Parathyroid adenoma (tissue), 2 donors: Measurements from ENCODE around the gene BTBD1.

Source experiments
- H2AFZ ChIP-seq: fragments of 300-600 bp; sonication (generic); one replicate; pipeline ENCODE4 v1.7.0; 2017; ENCODE audit warnings: antibody characterized with exemption, mild to moderate bottlenecking
- H3K27ac ChIP-seq: fragments of 300-600 bp; sonication (generic); one replicate; pipeline ENCODE4 v1.7.0; 2017
- H3K27me3 ChIP-seq: fragments of 300-600 bp; sonication (generic); one replicate; pipeline ENCODE4 v1.7.0; 2017; ENCODE audit warnings: low read length; ENCODE audit not compliant: control insufficient read depth, insufficient read depth
- H3K36me3 ChIP-seq: fragments of 300-600 bp; sonication (generic); one replicate; pipeline ENCODE4 v1.7.0; 2017; ENCODE audit warnings: low read length; ENCODE audit not compliant: control insufficient read depth, insufficient read depth
- H3K4me1 ChIP-seq: fragments of 300-600 bp; sonication (generic); one replicate; pipeline ENCODE4 v1.7.0; 2017; ENCODE audit warnings: control low read depth
- H3K4me2 ChIP-seq: fragments of 300-600 bp; sonication (generic); one replicate; pipeline ENCODE4 v1.7.0; 2017; ENCODE audit warnings: low read length
- H3K4me3 ChIP-seq: fragments of 300-600 bp; sonication (generic); one replicate; pipeline ENCODE4 v1.7.0; 2017; ENCODE audit warnings: low read depth, low read length
- H3K79me2 ChIP-seq: fragments of 300-600 bp; sonication (generic); one replicate; pipeline ENCODE4 v1.7.0; 2017; ENCODE audit warnings: control low read depth
- H3K9ac ChIP-seq: fragments of 300-600 bp; sonication (generic); one replicate; pipeline ENCODE4 v1.7.0; 2017; ENCODE audit warnings: mild to moderate bottlenecking
- H3K9me3 ChIP-seq: fragments of 300-600 bp; sonication (generic); one replicate; pipeline ENCODE4 v1.7.0; 2017; ENCODE audit warnings: low read length; ENCODE audit not compliant: control insufficient read depth
- TF ChIP-seq, protein P1 (sequence below): fragments of 300-600 bp; sonication (generic); IDR thresholded peaks from one replicate; pipeline ENCODE4 v1.7.0; 2017; ENCODE audit warnings: antibody characterized with exemption, mild to moderate bottlenecking
- donor health status: primary hyperparathyroidism.

BTBD1 gene

DNA sequence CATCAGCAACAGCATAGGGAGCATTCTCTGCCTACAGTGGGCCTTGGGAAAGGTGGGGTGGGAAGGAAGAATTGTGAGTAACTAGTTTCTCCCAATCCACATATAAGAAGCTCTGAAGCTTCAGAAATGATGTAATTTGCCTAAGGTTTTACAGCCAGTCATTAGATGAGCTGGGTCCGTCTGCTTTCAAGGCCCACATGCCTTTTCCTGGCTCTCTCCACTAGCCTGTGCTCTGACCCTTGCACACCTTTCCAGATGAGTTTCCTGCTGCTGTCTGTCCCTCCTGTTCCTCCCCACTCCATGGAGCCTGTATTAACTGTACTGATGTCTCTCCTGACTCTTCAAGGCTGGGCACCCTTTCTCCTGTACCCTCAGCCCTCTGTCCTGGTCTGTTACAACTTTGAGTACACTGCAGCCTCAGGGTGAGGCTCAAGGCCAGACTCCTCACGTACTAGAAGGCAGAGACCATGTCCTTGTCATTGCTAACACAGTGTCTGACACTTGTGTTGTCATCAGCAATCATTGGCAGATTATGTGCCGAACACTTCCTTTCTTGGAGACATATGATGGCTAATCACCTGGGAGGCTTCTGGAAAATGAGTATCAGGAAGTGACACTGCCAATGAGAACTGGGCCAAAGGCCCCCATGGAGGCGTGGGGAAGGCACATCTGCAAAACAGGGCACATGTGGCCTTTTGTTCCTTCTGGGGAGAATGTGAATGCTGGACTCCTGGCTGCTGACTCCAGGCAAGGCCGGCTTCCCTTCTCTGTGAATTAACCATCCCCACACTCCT lies 47.0 kb upstream of the BTBD1 start:
- no peak overlapping the region for H3K4me3 ChIP-seq

DNA sequence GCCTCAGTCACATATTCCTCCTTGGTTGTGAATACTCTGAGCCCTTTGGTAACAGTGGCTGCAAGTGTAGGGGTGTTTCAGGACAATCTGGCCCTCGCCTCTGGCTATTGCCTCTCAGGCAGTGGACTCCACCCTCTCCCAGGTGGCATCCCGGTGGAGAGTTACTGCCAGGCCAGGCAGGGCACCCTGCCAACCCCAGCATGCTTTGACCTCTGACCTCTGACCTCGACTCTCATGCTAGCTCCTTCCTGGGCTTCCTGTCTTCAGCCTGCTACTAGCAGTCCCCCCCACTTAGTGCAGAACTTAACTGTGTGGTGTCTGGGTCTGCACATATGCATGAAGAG lies 45.9 kb upstream of the BTBD1 start:
- Histone ChIP-seq H3K27ac (no peak overlapping the region), H3K4me3 (no peak overlapping the region), H3K79me2 (no peaks in the 10 kb centered on the region), H3K36me3 (no peaks in the 10 kb centered on the region), H2AFZ (no peak overlapping the region), H3K9me3 (no peaks in the 10 kb centered on the region), H3K27me3 (no peaks in the 10 kb centered on the region), H3K4me1 (no peaks in the 10 kb centered on the region), H3K9ac (no peak overlapping the region), H3K4me2 (no peak overlapping the region)
- TF ChIP-seq, protein P1, sequence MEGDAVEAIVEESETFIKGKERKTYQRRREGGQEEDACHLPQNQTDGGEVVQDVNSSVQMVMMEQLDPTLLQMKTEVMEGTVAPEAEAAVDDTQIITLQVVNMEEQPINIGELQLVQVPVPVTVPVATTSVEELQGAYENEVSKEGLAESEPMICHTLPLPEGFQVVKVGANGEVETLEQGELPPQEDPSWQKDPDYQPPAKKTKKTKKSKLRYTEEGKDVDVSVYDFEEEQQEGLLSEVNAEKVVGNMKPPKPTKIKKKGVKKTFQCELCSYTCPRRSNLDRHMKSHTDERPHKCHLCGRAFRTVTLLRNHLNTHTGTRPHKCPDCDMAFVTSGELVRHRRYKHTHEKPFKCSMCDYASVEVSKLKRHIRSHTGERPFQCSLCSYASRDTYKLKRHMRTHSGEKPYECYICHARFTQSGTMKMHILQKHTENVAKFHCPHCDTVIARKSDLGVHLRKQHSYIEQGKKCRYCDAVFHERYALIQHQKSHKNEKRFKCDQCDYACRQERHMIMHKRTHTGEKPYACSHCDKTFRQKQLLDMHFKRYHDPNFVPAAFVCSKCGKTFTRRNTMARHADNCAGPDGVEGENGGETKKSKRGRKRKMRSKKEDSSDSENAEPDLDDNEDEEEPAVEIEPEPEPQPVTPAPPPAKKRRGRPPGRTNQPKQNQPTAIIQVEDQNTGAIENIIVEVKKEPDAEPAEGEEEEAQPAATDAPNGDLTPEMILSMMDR, result no peak

More for the DNA sequence above, 47.0 kb upstream of the BTBD1 start:
- no peaks in the 10 kb centered on the region for H3K4me1 ChIP-seq
- TF ChIP-seq, protein P1, result no peak
- H3K9ac ChIP-seq, result no peak overlapping the region
- H3K36me3 ChIP-seq, result no peaks in the 10 kb centered on the region
- no peak overlapping the region for H3K27ac ChIP-seq
- no peak overlapping the region for H3K4me2 ChIP-seq
- H3K79me2 ChIP-seq, result no peaks in the 10 kb centered on the region
- no peak overlapping the region for H2AFZ ChIP-seq
- no peaks in the 10 kb centered on the region for H3K27me3 ChIP-seq
- H3K9me3 ChIP-seq, result no peaks in the 10 kb centered on the region

- Histone ChIP-seq H3K36me3 (no peaks in the 10 kb centered on the region), H2AFZ (no peak overlapping the region), H3K27ac (no peak overlapping the region), H3K27me3 (no peaks in the 10 kb centered on the region), H3K79me2 (no peaks in the 10 kb centered on the region), H3K4me3 (no peak overlapping the region), H3K4me2 (no peak overlapping the region), H3K9ac (no peak overlapping the region), H3K9me3 (no peaks in the 10 kb centered on the region), H3K4me1 (no peaks in the 10 kb centered on the region)
- TF ChIP-seq, protein P1, result no peak
Measured at GRCh38 chr15:83112233-83112955, 45.3 kb upstream of the BTBD1 start.

GRCh38 chr15:83111149-83111548 lies 44.1 kb upstream of the BTBD1 start:
- no peak overlapping the region for H3K27ac ChIP-seq
- no peak overlapping the region for H3K4me3 ChIP-seq
- TF ChIP-seq, protein P1, result no peak
- no peak overlapping the region for H2AFZ ChIP-seq
- H3K27me3 ChIP-seq, result no peaks in the 10 kb centered on the region
- no peak overlapping the region for H3K9ac ChIP-seq
- no peaks in the 10 kb centered on the region for H3K36me3 ChIP-seq
- no peaks in the 10 kb centered on the region for H3K9me3 ChIP-seq
- no peaks in the 10 kb centered on the region for H3K4me1 ChIP-seq
- H3K4me2 ChIP-seq, result no peak overlapping the region
- no peaks in the 10 kb centered on the region for H3K79me2 ChIP-seq
